Dedifferentiated amniotic fluid mesenchymal stem cell (primary cell): ENCODE measurements around the gene APBA2.

Experiments used
- DNase-seq: peaks from one replicate; pipeline ENCODE4 v3.0.0-alpha.2; 2016; ENCODE audit errors: extremely low spot score

APBA2 gene

DNA sequence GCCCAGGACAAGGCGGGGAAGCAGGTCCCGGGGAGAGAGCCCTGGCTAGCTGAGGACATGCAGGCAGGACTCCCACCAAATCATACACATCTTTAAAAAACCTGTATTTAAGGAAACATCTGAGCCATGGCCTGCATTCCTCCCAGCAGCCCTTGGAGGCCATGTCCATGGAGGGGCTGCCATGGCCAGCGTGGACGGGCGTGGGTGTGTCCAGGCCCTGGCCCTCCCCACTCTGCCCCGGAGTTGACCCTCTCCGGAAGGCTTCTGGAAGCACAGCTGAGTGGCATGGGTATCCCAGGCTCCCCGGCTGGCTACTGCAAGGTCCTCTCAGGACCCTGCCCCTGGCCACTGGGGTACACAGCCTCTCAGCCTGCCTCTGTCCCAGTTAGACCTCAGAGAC lies 234.1 kb downstream of the APBA2 start:
- no peak for DNase-seq

GRCh38 chr15:29120593-29121368 lies 235.0 kb downstream of the APBA2 start:
- DNase-seq, result no peak

DNA sequence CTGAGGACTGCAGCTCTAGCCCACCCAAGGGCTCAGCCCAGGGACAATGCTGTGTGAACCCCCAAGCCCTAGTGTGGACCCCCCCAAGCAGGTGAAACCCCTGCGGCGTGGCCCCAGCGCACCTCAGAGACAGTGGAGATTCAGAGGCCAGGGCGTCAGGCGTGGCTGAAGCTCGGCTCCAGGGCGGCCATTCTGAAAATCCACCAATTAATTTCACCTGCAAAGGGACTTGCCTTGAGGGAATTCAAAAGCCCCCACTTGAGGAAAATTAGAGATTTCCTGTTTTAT lies 235.5 kb downstream of the APBA2 start:
- DNase-seq, result no peak

GRCh38 chr15:29121907-29122306 lies 236.1 kb downstream of the APBA2 start:
- DNase-seq, result no peak

DNA sequence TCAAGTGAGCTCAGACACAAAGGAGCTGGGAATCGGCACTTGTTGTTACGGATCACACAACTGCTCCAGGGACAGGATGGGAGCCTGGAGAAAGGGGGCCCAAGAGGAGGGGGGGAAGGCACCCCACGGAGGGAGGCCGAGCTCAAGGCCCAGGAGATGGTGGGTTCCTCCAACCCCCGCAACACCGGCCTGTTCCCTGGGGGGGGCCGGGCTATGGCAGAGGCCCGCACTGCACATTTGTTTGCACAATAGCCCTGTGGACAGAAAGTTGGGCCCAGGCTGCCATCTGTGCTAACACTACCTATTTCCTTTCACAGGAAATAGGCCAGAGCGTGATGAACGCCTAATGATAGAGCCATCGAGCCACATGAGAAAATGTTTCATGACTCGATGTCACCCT lies 236.7 kb downstream of the APBA2 start:
- no peak for DNase-seq

DNA sequence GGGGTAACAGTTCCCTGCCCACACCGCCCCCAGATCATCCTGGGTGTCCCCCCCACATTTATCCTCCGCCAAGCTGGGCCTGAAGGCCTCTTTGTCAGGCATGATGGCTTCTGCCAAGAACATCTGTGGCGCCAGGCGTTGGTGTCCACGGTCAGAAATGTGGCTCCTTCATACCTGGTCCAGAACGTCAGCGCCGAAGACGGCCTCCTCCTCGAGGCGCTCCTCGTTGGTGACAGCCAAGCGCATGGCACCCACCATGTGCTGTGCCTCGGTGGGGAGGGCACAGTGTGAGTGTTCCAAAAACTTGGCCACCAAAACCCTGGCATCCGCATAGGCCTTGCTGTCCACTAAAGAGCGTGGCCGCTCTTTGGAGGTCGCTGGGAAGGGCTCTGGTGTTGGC lies 237.4 kb downstream of the APBA2 start:
- DNase-seq, result no peak

DNA sequence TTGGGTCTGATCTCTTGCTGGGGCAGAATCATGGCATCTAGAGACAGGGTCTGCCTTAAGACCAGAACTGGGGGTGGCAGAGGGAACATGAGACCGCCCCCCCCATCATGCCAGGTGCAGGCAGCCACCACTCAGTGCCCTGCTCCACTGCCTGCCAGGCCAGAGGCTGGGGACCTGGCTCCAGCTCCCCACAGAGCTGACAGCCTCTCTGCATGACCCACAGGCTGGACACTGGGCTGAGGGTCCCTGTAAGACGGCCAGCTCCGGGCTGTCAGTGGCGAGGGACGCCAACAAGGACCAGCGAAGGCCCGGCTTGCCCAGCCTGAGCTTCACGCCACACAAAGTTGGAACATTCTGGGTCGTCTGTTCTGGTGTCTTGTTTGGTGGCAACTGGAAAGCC lies 238.2 kb downstream of the APBA2 start:
- DNase-seq, result no peak

DNA sequence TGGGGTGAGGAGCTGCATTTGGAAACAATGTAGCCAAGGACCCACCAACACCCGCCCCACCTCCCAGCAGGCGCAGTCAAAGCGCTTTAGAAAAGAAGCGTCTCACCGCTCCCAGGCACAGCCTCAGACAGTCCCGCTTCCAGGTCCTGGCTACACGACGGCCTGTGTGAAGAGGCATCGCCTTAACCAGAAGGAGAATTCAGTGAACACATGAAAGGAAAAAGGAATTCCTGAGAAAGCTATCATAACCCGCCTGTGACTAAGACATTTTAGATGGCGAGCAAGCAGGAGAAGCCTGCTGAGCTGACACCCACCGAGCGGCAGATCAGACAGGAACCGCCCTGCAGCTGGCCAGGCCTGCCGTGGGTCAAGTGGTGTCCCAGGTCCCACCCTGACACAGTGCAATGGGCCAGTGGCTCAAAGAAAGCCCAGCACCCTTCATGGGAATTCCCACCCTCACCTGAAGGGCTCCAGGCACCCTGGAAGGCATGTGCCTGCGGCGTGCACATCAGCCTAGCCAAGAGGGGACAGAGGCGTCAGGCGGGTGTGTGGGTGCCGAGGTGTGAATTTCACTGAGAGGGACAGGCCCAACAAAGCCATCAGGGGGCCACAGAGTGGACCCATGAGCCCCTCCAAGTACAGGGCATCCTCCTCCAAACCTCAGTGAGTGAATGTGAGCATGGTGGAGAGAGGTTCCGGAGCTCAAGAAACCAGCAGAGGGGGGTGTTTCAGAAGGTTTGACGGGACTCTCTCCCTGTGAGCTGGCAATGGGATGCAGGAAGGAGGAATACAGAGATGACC lies 239.0 kb downstream of the APBA2 start:
- no peak for DNase-seq

DNA sequence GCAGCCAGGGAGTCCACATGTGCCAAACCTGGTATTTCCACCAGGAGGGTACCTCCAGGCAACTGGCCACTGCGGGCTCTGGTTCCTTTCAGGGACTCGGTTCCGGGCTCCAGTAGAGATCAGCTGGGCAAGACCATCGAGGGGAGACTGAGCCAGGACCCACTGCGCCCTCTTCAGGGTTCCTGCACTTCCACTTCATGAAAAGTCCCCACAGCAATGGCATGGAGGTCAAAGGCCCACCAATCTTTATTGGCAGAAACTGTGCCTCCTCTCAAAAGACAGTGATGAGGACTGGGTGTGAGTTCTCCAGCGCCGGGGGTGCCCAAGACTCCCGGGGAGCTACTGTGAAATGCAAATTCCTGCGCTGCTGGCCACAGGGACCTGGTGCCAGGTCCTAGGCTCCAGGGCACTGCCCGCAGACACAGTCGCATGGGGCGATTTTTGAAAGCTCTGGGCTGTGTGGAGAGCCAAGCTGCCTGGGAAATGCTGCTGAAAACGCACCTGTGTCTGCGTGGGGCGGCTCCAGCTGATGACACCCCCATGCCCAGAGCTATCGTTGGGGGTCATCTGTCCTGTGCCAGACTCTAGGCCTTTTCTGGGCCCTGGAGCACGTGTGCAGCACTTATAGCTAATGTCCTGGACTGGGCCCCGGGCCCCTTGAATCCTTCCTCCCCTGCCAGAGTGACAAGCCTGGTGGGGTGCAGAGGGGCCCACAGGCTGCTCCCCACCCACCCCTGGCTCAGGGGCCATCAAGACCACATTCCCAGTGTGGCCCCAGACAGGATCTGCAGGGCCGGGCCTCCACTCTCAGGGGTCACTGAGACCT lies 239.8 kb downstream of the APBA2 start:
- no peak for DNase-seq

DNA sequence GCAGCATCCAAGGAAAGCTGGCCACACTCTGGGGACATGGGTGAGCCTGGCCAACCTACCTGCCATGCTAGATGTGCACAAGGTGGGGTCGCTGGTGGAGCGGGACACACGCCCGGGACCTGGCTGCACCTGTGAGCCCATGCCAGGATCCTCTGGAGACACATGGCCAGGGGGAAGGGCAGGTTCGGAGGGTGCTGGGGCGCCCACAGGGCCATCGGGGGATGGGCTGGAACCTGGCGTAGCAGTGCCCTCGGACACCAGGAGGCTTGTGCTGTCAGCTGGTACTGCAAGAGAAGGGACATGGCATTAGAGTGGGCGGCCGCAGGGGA lies 240.4 kb downstream of the APBA2 start:
- DNase-seq, result no peak

DNA sequence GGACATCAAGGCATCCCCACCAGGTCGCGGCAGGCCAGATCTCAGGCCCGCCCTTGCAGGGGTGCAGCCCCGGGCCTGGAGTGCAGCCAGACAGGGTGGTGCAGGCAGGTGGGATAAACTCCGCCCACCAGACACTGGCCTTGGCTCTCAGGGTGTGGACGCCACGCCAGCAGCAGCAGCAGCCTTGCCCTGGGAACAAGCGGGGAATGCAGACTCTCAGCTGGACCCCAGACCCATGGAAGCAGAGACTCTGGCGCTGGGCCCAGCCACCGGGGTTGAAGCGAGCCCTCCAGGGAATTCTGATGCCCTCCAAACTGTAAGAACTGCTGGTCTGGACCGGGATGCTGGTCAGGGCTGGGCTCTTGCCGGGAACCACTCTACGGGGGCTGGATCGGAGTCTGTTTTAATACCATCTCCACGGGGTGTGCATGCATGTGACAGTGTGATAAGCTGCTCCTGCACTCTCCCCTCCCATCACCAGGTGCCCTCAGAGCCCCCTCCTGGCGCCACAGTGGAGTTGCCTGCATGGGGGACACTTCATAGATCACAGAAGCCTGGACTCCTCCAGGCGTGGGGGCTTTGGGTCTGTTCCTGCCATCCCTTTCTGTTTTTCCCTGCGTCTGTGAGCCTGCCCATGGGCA lies 241.2 kb downstream of the APBA2 start:
- DNase-seq, result no peak

DNA sequence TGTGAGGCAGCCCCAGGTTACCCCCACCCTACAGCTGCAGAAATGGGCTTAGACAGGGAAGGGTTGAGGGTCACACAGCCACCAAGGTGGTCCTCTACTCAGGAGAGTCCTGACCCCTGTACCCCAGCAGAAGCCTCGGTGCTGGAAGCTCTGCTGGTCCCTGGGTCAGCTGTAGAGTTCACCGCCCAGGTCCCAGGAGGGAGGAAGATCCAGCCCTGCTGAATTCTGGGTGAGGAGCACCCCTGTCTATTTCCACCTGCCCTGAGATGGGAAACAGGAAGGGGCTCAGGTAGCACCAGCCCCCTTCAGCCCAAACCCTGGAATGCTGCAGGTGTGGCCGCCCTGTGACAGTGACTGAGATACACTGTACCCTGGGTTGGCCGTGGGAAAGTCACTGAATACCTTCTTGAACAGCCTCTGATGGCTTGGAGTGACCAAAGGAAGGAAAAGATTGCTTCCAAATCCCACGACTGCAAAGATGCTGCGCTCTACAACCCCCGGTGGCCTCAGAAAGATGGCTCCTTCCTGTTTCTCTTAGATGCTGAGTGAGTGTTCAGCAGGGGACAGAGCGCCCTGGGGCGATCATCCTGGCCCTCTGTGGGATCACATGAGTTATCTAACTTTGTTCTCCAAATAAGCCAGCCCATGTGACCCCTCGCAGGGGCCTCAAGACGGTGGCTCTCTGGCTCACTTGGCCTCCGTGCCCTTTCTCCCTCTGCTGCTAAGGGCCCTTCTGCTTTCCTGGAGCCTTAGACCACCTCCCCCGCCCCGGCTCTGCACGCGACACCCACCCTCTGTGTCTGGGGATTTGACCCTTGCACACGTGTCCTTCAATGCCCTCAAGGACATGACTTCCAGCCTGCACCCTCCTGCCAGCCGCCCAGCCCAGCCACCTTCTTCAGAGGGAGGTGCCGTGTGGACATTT lies 242.0 kb downstream of the APBA2 start:
- DNase-seq, result no peak

GRCh38 chr15:29128671-29129070 lies 242.9 kb downstream of the APBA2 start:
- no peak for DNase-seq

- no peak for DNase-seq
These were observed 243.4 kb downstream of the APBA2 start for GRCh38 chr15:29129221-29129620.

DNA sequence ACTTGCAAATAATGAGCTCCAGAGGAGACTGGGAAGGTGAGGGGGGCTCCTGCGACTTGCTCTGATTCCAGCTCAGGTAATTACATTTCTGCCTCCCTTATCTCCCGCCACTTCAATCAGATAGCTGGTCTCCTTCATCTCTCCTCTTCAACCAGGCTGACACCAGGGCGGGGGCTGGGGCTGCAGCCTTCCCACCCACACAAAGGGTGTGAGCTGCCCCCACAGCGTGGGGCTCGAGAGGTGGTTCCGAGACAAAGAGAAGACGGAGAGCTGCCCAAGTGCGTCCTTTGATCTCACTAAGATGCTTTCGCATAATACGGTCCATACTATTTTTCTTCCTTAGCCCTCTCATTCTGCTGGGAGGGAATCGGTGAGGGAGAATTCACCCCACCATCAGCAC lies 244.2 kb downstream of the APBA2 start:
- no peak for DNase-seq

- no peak for DNase-seq
These were observed 244.7 kb downstream of the APBA2 start for GRCh38 chr15:29130476-29130875.

DNA sequence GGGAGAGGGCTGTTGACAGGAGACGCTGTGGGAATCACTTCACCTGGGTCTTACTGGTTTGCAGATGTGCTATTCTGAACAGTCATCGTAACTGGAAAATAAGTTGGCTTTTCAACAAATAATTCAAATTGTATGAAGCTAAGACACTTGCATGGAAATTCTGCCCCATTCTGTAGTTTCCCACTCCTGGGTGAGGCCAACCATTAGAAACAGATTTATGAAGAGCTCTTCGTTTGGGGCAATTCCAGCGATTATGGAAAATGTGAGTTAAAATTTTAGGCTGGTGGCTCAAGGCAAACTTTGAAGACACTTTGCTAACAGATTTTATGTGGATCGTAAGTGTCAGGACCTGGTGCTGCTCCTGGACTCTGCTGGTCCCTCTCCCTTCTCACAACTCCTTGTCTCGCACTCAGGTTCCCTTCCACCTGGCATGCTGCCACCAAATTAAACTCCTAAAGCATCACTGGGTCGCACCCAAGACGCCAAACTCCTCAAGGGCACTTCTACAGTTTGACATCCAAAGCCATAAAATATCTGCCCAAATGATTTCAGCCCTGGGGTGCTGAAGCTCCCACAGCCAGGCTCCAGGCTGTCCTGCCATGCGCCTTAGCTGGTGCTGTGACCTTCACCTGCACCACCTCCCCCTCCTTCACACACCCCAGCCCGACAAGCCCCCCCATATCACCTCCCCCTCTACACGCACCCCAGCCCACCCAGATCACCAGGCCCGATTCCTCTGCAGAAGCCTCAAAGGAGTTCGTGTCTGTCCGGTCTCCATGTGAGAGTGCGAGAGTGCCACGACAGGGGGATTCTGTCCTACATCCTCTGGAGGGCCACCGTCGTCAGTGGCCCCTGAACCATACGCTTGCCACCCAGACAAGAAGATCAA lies 245.4 kb downstream of the APBA2 start:
- no peak for DNase-seq

- DNase-seq, result no peak
These were observed 246.2 kb downstream of the APBA2 start for GRCh38 chr15:29131840-29132420.

DNA sequence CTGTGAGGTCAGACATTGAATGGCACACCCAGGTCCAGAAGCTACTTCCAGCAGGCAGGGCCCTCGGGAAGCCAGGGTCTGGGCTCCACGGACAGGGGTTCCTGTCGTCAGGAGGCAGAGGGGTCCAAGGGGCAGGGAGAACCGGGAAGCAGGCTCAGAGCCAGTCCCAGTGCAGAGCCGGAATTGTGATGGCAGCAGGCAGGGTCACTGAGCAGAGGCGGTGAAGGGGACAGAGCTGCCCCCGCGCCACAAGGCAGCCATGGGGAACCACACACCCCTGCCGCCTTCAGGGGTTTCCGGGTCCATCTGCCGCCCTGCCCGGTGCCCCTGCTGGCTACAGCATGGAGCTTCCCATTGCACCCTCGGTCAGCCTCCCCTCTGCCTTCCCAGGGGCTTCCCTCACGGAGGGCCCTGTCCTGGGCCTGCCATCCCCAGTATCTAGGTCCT lies 247.0 kb downstream of the APBA2 start:
- no peak for DNase-seq

DNA sequence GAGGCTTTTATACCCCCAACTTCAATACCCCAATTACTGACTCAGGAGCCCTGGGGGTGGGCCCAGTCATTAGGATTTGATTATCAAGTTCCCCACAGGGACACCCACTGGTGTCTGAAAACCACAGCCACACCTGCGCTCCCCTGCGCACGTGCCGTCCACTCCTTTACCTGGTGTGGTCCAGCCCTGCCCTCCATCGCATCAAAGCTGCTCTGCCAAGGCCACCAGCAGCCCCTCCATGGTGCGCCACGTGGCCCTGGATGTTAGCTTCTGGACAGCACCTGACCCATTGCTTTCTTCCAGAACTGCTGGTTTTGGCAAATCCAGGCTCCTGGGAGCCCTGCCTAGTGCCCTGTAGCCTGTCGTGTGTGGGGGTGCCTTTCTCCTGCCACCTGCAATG lies 247.5 kb downstream of the APBA2 start:
- DNase-seq, result no peak
